ENCODE data around the gene TMEM17. TPM values are rescaled to one million over a fixed set of nuclear protein-coding genes. Genes with fewer than 3 reads are reported as not detected.

The TMEM17 gene
- total RNA-seq, result 3.4 and 3.7 TPM in 2 replicates

GRCh38 chr2:62505750-62506420 lies at the start of gene TMEM17:
Gene TMEM17, minus strand, starts transcription at chr2:62506195. Its CDS starts 66 bp downstream, at chr2:62506129.

Small RNA genes within 50 kb of the gene (small RNA-seq; reads per million reads assigned to genes)
- not detected for gene AC107083.1
- gene RN7SL18P, result not detected

Other genes starting within 250 kb of the TMEM17 start
- 92.4 and 102 TPM in 2 replicates for gene EHBP1, start 199.5 kb upstream of the TMEM17 start, total RNA-seq